ENCODE results near the gene LPCAT2.
"Not testable (repeated sequence)": the region's sequence is repeated elsewhere in the genome, so short reads cannot be mapped to it uniquely, and the experiment has no call there.

Gene LPCAT2

DNA sequence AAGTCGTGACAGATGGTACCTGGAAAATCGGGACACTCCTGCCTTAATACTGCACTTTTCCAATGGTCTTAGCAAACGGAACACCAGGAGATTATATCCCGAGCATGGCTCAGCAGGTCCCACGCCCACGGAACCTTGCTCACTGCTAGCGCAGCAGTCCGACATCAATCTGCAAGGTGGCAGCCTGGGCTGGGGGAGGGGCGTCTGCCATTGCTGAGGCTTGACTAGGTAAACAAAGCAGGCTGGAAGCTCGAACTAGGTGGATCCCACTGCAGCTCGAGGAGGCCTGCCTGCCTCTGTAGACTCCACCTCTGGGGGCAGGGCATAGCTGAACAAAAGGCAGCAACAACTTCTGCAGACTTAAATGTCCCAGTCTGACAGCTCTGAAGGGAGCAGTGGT, 106.8 kb downstream of the LPCAT2 start:
- not testable (repeated sequence) for DNase-seq

DNA sequence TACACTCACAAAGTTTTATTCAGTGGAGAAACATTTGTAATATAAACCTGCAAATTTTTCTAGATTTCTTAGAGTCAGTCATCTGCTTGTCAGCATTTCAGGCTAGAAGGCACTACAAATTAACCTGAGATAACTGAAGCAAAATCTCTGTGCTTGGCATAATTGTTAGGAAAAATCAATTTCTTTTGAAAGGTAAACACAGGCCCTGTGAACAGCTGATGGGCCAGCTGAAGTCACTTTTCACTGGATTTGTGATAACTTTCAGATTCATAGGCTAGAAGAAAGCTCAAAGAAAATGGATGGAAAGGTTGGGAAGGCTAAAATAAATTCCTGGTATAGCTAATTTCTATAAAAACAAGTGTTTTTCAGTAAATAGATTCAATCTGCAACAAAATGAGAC, 112.9 kb downstream of the LPCAT2 start:
- no peak for DNase-seq

DNA sequence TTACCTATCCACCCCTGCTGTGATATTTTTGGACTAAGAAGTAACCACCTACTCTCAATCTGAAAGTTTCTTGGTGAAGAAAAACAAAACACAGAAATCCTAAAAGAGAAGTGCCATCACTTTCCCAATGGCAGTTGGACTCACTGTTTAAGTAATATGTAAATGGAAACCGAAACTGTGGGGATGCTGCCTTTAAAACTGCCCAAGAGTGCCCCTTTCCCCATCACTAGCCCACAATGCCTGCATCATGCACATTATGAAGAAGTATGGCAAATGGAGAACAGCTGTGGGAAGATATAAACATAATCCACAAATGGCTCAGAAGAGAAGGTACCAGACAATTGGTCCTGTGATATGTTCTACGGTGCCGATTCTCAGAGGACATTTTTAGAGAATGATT, 113.4 kb downstream of the LPCAT2 start:
- DNase-seq, result no peak

GRCh38 chr16:55622930-55623561, 114.2 kb downstream of the LPCAT2 start:
- DNase-seq, result no peak

GRCh38 chr16:55623640-55624039, 114.8 kb downstream of the LPCAT2 start:
- no peak for DNase-seq

- no peak for DNase-seq
These were observed 115.8 kb downstream of the LPCAT2 start for GRCh38 chr16:55624696-55625095.

DNA sequence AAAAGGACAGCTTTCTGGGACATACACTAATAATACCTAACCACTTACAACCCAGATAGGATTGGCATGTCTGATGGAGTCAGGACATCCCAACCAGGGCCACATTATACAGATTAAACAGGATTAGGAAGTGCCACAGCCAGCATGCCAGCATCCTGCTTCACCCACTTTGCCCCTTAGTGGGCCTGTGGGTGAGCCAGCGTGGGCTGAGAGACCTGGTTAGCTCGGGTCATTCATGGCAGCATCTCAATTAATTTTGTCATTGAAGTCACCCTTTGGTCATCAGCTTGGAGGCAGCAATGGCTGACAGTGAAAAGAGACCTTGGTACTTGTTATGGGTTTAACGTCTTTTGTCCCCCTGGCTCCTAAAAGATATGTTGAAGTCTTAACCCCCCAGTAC, 117.0 kb downstream of the LPCAT2 start:
- DNase-seq, result no peak

GRCh38 chr16:55628306-55628968, 119.6 kb downstream of the LPCAT2 start:
- DNase-seq, result no peak

DNA sequence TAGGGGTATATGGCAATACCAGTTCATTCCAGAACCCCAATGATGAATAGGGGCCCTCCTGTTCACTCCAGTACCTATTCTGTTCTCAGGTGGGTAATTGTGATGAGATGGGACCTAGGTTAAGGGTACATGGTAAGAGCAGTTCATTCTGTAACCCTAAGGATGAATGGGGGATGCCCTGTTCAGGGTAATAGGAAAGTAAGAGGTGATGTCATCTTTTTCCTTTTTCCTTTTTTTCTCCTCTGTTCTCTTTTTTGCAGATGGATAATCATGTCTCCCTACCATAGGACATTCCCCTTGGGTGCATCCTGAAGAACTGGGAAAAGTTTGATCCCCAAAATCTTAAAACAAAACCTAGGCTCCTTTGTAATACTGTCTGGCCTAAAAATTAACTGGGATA, 121.9 kb downstream of the LPCAT2 start:
- no peak for DNase-seq

DNA sequence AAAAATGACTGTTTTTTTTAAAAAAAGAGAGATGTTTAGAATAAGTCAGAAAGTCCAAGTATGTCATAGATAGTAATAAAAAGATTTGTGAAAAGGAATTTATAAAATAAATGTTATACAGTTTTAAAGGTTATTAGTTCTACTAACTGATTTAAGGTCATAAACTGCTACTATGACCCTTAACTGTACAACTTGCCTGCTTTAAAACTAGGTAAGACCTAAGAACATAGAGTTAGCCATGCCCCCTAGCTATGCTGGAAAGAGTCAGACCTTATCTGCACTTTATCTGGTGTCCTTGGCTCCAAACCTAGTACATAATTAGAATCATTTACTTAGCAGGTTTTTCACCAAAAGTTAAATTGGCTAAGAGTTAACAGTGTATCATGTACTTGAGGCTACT, 123.4 kb downstream of the LPCAT2 start:
- no peak for DNase-seq

DNA sequence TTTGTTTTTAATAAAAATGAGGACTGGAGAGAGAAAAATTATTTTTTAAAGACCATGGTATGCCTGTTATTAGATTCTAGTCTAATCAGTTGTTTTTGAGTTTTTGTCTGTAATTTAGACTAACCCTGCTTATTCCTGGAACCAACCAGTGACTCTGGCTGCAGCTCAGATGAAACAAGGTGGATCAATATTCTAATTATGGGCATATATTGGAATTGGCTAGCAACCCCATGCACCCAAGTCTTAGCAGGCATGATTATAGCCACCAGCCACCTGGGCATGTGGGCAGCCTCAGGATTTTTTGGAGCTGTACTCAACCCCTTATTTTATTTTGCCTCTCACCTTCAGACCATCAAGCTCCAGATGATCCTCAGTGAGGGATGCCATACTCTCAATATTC, 125.3 kb downstream of the LPCAT2 start:
- DNase-seq, result no peak
